GM19240 (cell line): ENCODE results near the gene RASGEF1C.
"Not testable (repeated sequence)": the region's sequence is repeated elsewhere in the genome, so short reads cannot be mapped to it uniquely, and the experiment has no call there.

Source experiments
- DNase-seq: peaks from one replicate; pipeline ENCODE4 v3.0.0; 2011; ENCODE audit warnings: low spot score; ENCODE audit not compliant: insufficient read length

The RASGEF1C gene

DNA sequence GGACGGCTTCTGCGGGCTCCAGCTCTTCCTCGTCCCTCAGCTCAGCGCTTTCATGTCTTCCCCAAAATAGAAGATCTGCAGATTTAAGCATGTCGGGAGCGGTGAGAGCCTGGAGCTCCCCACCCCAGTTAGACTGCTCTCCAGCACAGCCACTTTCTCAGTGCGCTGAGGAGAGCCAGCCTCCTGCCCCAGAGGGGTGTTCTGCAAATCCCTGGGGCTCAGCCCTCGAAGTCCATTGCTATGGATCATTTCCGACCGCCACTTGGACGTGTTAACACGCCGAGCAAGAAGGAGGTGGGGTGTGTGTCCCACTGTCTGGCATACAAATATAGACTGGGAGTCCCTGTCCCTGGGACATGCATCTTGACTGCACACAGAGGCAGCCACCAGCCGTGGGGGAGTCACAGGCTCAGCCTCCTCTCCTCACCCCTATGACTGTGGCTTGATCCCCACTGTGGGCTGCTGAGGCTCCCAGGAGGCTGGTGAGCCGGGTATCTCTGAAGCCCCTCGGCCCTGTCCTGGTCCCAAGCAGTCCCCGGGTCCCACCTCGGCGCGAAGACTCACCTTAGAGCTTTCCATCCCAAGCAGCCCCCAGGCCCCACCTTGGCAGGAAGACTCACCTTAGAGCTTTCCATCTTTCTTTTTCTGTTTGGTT is 107.4 kb downstream of the RASGEF1C start:
- DNase-seq = no peak

DNA sequence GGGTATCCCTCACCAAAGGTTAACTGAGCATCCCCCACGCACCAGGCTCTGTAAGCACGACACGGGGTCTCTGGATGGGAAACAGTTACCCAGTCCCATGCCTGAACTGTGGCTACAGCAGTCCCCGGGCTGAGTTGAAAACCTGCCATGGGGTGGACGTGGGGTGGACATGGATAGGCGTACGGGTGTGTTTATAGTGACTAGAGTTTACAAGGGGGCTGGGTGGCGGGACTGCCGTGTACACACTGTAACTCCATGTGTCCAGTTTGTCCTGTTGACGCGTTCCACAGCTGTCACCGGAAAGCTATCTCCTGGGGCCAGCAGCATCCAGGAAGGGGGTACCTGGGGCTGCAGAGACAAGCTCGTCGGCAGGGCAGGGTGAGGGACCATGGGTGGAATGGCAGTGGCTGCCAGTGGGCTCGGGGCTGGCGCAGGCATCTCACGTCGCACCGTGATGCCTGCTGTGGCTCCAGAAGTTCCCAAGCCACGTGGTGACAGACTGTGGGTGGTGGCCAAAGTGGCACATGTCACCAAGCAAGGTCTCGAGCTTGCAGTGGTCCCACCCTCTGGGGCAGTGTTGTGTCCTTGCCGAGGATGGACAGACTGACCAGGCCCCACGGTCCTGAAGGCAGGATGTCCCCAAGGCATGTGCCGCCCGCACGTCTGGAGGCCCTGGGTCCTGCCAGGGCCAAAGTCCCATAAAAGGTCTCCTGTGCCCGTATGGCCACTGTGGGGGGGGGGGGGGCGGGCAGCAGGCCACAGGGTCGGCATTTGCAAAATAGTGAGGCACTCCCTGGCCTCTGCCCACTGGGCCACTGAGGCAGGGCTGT is 108.2 kb downstream of the RASGEF1C start:
- DNase-seq = no peak

GRCh38 chr5:180099733-180100611 is 109.0 kb downstream of the RASGEF1C start:
- DNase-seq = no peak

DNA sequence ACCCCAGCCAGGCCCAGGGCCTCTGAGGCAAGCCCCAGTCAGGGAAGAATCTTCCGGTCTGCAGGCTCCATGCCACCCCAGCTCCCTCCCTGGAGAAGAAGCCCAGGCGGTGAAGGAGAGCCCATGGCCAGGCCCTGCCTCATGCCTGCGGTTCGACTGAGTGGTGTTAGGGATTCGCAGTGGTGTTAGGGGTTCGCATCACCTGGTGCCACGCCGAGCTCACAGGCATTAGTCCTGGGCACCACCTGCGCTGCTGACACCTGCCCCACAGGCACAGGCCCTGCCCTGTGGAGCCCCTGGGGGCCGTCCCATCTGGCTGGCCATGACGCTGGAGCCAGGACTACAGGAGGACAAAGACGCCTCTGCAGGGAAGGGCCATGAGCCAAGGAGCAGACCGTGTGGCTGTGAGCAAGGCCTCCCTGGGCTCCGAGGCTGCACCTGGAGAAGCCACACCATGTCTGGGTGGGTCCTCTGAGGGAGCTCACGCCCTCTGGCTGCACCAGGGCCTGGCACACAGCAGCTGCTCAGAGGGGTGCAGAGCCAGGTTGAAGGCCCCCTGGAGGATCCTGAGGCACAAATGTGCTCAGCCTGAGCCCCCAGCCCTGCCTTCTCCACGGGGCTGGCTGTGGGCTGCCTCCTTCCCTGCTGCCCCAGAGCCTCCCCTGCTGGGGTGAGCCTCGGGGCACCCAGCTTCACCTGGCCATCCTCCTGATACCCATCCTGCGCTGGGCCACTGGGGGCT is 109.8 kb downstream of the RASGEF1C start:
- DNase-seq = no peak

DNA sequence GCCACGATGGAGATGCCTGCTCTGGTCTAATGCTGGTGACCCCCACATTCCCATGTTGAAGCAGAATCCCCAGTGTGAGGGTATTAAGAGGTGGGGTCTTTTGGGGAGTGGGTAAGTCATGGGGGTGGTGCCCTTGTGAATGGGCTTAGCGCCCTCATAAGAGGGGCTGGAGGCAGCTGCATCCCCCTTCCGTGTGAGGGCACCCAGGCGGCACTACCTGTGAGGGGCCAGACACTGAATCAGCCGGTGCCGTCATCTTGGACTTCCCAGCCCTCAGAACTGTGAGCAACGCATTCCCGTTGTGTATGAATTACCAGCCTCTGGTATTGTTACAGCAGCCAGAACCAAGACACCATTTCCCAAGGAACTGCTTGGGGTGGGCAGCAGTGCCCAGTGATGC is 110.5 kb downstream of the RASGEF1C start:
- no peak for DNase-seq

DNA sequence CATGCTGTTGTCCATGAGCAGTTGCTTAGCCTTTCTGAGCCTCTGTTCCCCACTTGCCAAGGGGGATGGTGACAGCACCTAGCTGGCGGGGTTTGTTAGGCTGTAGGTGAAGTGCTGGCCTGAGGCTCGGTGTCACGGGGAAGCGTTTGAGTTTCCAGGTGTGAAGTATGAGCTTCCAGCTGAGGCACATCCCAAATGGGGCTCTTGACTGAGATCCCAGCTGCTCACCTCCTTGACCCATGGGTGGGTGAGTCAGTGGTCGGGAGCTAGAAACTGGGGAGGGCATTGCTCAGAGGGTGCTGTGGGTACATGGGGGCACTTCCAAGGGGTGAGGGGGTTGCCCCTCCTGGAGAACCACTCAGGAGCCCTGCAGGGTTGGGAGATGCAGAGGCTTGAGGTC is 111.1 kb downstream of the RASGEF1C start:
- no peak for DNase-seq

GRCh38 chr5:180097163-180097894 is 111.7 kb downstream of the RASGEF1C start:
- DNase-seq = no peak

DNA sequence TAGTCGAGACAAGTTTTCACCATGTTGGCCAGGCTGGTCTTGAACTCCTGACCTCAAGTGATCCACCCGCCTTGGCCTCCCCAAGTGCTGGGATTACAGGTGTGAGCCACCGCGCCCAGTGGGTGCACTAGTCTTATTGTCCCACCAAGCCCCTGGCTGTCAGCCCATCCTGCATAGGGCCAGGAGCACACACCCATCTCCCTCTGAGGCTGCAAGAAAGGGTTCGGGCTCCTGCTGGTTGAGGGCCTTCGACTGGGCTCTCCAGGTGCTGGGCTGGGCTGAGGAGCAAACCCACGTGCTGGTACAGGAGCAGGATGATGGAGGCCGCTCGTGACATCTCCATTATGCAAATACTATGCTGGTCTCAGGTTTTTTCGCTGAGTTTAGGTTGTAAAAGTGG is 112.4 kb downstream of the RASGEF1C start:
- DNase-seq = no peak

- DNase-seq = no peak
These were observed 113.5 kb downstream of the RASGEF1C start for GRCh38 chr5:180095545-180095944.

GRCh38 chr5:180093651-180094382 is 115.2 kb downstream of the RASGEF1C start:
- no peak for DNase-seq

- no peak for DNase-seq
These were observed 115.8 kb downstream of the RASGEF1C start for GRCh38 chr5:180093241-180093640.

- no peak for DNase-seq
These were observed 118.1 kb downstream of the RASGEF1C start for GRCh38 chr5:180090769-180091546.

DNA sequence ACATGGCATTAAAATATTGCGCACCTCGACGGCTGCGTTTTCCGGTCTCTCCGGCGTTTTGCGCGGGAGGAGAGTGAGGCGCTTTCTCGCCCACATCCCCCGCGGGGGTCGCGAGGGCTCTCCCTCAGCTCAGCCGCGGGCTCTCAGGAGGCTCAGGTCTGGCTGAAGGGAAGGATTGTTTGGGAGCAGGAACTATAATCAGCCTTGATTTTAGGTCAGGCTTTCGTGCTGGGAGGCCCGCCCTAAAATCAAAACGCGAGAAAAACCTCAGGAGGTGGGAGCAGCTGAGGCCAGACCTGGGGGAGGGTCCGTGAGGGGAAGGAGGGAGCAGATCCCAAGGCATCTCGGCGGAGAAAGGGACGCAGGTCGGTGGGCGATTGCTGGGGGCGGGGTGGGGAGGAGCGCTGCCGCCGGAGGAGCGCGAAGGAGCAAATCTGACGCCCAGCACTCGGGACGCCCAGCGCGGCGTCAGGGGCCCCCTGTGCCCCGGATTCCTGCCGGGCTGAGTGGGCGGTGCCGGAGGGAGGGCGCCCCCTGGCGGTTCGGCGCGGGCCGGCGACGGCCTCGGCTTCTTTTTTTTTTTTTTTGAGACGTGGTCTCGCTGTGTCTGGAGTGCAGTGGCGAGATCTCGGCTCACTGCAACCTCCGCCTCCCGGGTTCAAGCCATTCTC is 118.8 kb downstream of the RASGEF1C start:
- DNase-seq = no peak

GRCh38 chr5:180089628-180090027 is 119.4 kb downstream of the RASGEF1C start:
- not testable (repeated sequence) for DNase-seq

- no peak for DNase-seq
These were observed 120.5 kb downstream of the RASGEF1C start for GRCh38 chr5:180088561-180088960.

- DNase-seq = no peak
These were observed 122.1 kb downstream of the RASGEF1C start for GRCh38 chr5:180086816-180087399.

GRCh38 chr5:180085837-180086236 is 123.2 kb downstream of the RASGEF1C start:
- no peak for DNase-seq
